Loucy (cell line): Measurements from ENCODE around the gene CELF4.

Experiments used
- H2AFZ ChIP-seq: fragments of 200-600 bp; sonication (generic); 2 replicates; pipeline ENCODE4 v1.6.0; 2016; ENCODE audit warnings: antibody characterized with exemption, mild to moderate bottlenecking, low read length, moderate library complexity
- H3F3A ChIP-seq: fragments of 200-600 bp; 2 replicates; pipeline ENCODE4 v1.6.0; 2016; ENCODE audit warnings: antibody characterized with exemption, low read depth, mild to moderate bottlenecking
- H3K27me3 ChIP-seq: fragments of 200-600 bp; sonication (generic); 2 replicates; pipeline ENCODE4 v1.6.1; 2014; ENCODE audit warnings: low read length, mild to moderate bottlenecking; ENCODE audit not compliant: insufficient read depth, poor library complexity, severe bottlenecking
- H3K36me3 ChIP-seq: fragments of 200-600 bp; sonication (generic); 2 replicates; pipeline ENCODE4 v1.6.1; 2016; ENCODE audit warnings: low read length; ENCODE audit not compliant: insufficient read depth
- H3K4me1 ChIP-seq: fragments of 200-600 bp; sonication (generic); 2 replicates; pipeline ENCODE4 v1.5.1; 2014; ENCODE audit warnings: low read length, mild to moderate bottlenecking; ENCODE audit not compliant: insufficient read depth, poor library complexity, severe bottlenecking
- H3K4me2 ChIP-seq: fragments of 200-600 bp; sonication (generic); 2 replicates; pipeline ENCODE4 v1.6.0; 2014; ENCODE audit warnings: antibody characterized with exemption, low read length, low read depth, mild to moderate bottlenecking; ENCODE audit not compliant: poor library complexity, severe bottlenecking
- H3K4me3 ChIP-seq: fragments of 200-600 bp; sonication (generic); 2 replicates; pipeline ENCODE4 v1.5.1; 2014; ENCODE audit warnings: low read length, mild to moderate bottlenecking, mixed read lengths; ENCODE audit not compliant: poor library complexity, severe bottlenecking
- H3K79me2 ChIP-seq: fragments of 200-600 bp; sonication (generic); 2 replicates; pipeline ENCODE4 v1.6.1; 2014; ENCODE audit warnings: low read length; ENCODE audit not compliant: insufficient read depth
- H3K9ac ChIP-seq: fragments of 200-600 bp; sonication (generic); 2 replicates; pipeline ENCODE4 v1.6.0; 2014; ENCODE audit warnings: mild to moderate bottlenecking, low read depth, low read length, moderate library complexity; ENCODE audit not compliant: poor library complexity, severe bottlenecking
- H3K9me2 ChIP-seq: fragments of 200-600 bp; sonication (generic); replicated peaks from 2 replicates; pipeline ENCODE4 v1.6.1; 2016; ENCODE audit warnings: low read depth, low read length, mixed read lengths
- H3K9me3 ChIP-seq: fragments of 200-600 bp; sonication (generic); 2 replicates; pipeline ENCODE4 v1.6.1; 2014; ENCODE audit warnings: mild to moderate bottlenecking, antibody characterized with exemption, low read length, low read depth; ENCODE audit not compliant: insufficient read depth
- H4K20me1 ChIP-seq: fragments of 200-600 bp; sonication (generic); 2 replicates; pipeline ENCODE4 v1.6.0; 2014; ENCODE audit warnings: antibody characterized with exemption, low read length, mild to moderate bottlenecking; ENCODE audit not compliant: insufficient read depth, poor library complexity, severe bottlenecking
- EZH2phosphoT487 ChIP-seq: fragments of 200-600 bp; IDR thresholded peaks from 2 replicates; pipeline ENCODE4 v1.6.1; 2018; ENCODE audit warnings: antibody characterized with exemption, mild to moderate bottlenecking, moderate library complexity, borderline replicate concordance
- TF ChIP-seq, protein P1 (sequence below): fragments of 200-600 bp; sonication (generic); conservative IDR thresholded peaks from 2 replicates; pipeline ENCODE4 v1.5.1; 2014; ENCODE audit warnings: mild to moderate bottlenecking, antibody characterized with exemption, low read length

Gene CELF4

DNA sequence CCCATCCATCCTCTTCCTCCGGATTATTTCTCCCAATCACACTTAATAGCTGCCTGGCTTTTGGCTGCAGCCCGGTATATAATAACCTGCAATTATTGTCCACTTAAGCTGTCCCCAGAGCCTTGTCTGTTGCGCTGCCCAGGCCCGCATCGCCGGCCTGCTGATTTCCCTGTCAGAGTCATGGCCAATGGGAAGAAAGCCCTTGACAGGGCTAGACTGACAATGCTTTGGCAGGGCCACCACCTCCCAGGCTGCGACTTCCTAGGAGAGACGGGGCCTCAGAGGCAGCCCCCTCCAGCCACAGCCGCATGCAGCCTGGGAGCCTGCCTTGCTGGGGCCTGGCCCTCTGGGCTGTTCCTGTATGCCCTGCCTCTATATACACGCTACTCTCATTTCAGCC is 10.0 kb upstream of the CELF4 start:
- Histone ChIP-seq H3K27me3 (no peaks in the 10 kb centered on the region), H3K79me2 (no peaks in the 10 kb centered on the region), H2AFZ (no peak overlapping the region), H3K9me2 (no peaks in the 10 kb centered on the region), H3K4me1 (no peaks in the 10 kb centered on the region), H3K4me2 (no peak overlapping the region), H4K20me1 (no peaks in the 10 kb centered on the region), H3K4me3 (no peak overlapping the region), H3K9ac (no peak overlapping the region), H3K9me3 (no peaks in the 10 kb centered on the region; the same call in 1 of the 2 replicates), H3F3A (no peaks in the 10 kb centered on the region), H3K36me3 (no peaks in the 10 kb centered on the region)
- TF ChIP-seq, protein P1, sequence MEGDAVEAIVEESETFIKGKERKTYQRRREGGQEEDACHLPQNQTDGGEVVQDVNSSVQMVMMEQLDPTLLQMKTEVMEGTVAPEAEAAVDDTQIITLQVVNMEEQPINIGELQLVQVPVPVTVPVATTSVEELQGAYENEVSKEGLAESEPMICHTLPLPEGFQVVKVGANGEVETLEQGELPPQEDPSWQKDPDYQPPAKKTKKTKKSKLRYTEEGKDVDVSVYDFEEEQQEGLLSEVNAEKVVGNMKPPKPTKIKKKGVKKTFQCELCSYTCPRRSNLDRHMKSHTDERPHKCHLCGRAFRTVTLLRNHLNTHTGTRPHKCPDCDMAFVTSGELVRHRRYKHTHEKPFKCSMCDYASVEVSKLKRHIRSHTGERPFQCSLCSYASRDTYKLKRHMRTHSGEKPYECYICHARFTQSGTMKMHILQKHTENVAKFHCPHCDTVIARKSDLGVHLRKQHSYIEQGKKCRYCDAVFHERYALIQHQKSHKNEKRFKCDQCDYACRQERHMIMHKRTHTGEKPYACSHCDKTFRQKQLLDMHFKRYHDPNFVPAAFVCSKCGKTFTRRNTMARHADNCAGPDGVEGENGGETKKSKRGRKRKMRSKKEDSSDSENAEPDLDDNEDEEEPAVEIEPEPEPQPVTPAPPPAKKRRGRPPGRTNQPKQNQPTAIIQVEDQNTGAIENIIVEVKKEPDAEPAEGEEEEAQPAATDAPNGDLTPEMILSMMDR = no peak
- no peak for TF ChIP-seq EZH2phosphoT487

DNA sequence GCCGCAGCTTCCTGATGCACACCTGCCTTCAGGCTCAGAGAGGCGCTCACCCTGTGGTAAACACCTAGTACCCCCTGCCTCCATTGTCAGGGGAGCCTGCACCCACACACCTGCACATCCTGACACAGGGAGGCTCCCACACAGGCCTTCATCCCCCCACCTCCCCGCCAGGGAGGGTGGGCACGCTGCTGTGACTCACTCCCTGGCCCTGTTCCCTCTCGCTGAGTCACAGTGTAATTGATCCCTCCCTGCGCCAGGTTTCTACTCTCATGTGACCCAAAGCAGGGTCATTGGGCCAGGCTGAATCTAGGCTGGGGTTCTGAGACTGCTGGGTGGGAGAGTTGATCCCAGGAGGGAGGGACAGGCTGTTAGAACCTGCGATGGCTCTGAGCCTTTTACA is 8.5 kb upstream of the CELF4 start:
- Histone ChIP-seq H3K36me3 (no peaks in the 10 kb centered on the region), H3K79me2 (no peaks in the 10 kb centered on the region), H2AFZ (no peak overlapping the region), H3K9me3 (no peaks in the 10 kb centered on the region), H3K4me1 (no peaks in the 10 kb centered on the region), H3K9me2 (no peaks in the 10 kb centered on the region), H4K20me1 (no peaks in the 10 kb centered on the region), H3F3A (no peaks in the 10 kb centered on the region), H3K4me2 (no peak overlapping the region), H3K27me3 (no peaks in the 10 kb centered on the region), H3K9ac (no peak overlapping the region), H3K4me3 (no peak overlapping the region)
- no peak for TF ChIP-seq EZH2phosphoT487
- TF ChIP-seq, protein P1 = no peak

DNA sequence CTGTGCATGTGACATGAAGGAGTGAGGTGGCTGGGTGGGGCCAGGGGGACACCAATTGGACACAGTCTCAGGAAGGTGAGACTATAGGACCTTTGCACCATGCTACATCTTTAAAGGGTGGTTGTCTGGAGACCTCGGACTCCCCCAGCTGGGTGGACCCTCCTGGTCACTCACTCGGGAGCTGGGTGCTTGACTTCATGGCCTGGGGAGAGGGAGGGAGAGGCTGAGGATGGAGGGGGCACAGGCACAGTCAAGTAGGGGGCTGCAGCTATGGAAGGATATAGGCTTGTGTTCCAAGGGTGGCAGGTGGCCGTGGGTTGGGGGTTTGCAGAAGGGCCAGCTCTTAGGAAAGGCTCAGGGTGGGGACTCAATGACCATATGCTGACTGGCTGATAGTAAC is 7.1 kb upstream of the CELF4 start:
- Histone ChIP-seq H3K4me3 (no peak overlapping the region), H4K20me1 (no peaks in the 10 kb centered on the region), H3K27me3 (no peaks in the 10 kb centered on the region), H3K79me2 (no peaks in the 10 kb centered on the region), H2AFZ (no peak overlapping the region), H3K9me3 (no peaks in the 10 kb centered on the region), H3K4me2 (no peak overlapping the region), H3K36me3 (no peaks in the 10 kb centered on the region), H3K9ac (no peak overlapping the region), H3K4me1 (no peaks in the 10 kb centered on the region), H3F3A (no peaks in the 10 kb centered on the region), H3K9me2 (no peaks in the 10 kb centered on the region)
- no peak for TF ChIP-seq EZH2phosphoT487
- TF ChIP-seq, protein P1 = no peak
